Mesenchymal stem cell (in vitro differentiated cells and primary cell): ENCODE results near the gene ZBTB47.

Experiments used
- DNase-seq: peaks from one replicate; pipeline ENCODE4 v3.0.0-alpha.2; 2013
- H2AFZ ChIP-seq: one replicate; pipeline ENCODE4 v1.6.1; 2013; ENCODE audit warnings: low read depth, mild to moderate bottlenecking, control low read depth, inconsistent platforms, low read length, moderate library complexity
- H2AK5ac ChIP-seq: 2 replicates; pipeline ENCODE4 v1.6.1; 2013; ENCODE audit warnings: low read length, moderate library complexity, mild to moderate bottlenecking, inconsistent platforms; ENCODE audit not compliant: severe bottlenecking
- H2BK120ac ChIP-seq: one replicate; pipeline ENCODE4 v1.6.1; 2013; ENCODE audit warnings: low read depth, mild to moderate bottlenecking, inconsistent platforms, low read length, moderate library complexity
- H2BK12ac ChIP-seq, 2 experiments: one replicate each; pipeline ENCODE4 v1.6.1; 2013; ENCODE audit warnings: inconsistent platforms in 2 of 2, low read length in 2 of 2, mild to moderate bottlenecking in 2 of 2, moderate library complexity in 2 of 2, control low read depth in 1 of 2
- H2BK15ac ChIP-seq: one replicate; pipeline ENCODE4 v1.6.1; 2013; ENCODE audit warnings: mild to moderate bottlenecking, low read depth, inconsistent platforms; ENCODE audit not compliant: poor library complexity, severe bottlenecking
- H2BK5ac ChIP-seq: 2 replicates; pipeline ENCODE4 v1.6.1; 2013; ENCODE audit warnings: low read depth, mild to moderate bottlenecking, low read length, control low read depth, inconsistent platforms; ENCODE audit not compliant: poor library complexity, severe bottlenecking
- H3K14ac ChIP-seq, 2 experiments: one replicate each; pipeline ENCODE4 v1.6.1; 2013; ENCODE audit warnings: inconsistent platforms in 2 of 2, low read length in 2 of 2, control low read depth in 1 of 2, mild to moderate bottlenecking in 1 of 2, moderate library complexity in 1 of 2
- H3K18ac ChIP-seq, 2 experiments: one replicate each; pipeline ENCODE4 v1.6.1; 2013; ENCODE audit warnings: inconsistent platforms in 2 of 2, low read length in 2 of 2, control low read depth in 1 of 2, low read depth in 1 of 2, mild to moderate bottlenecking in 1 of 2
- H3K23ac ChIP-seq, 2 experiments: one replicate each; pipeline ENCODE4 v1.6.1; 2013; ENCODE audit warnings: inconsistent platforms in 2 of 2, low read length in 2 of 2, mild to moderate bottlenecking in 2 of 2, moderate library complexity in 2 of 2, control low read depth in 1 of 2
- H3K27ac ChIP-seq: 2 replicates; pipeline ENCODE4 v1.5.1; 2013; ENCODE audit warnings: mild to moderate bottlenecking, moderate library complexity, low read length, control low read depth, inconsistent platforms; ENCODE audit not compliant: poor library complexity, severe bottlenecking
- H3K27me3 ChIP-seq, 2 experiments: 2 replicates each; pipeline versions ENCODE4 v1.6.1 to v1.7.0; 2013; ENCODE audit warnings: low read length in 2 of 2, mild to moderate bottlenecking in 2 of 2, moderate library complexity in 2 of 2, control low read depth in 1 of 2, inconsistent platforms in 1 of 2; ENCODE audit not compliant: control insufficient read depth in 1 of 2, insufficient read depth in 1 of 2
- H3K36me3 ChIP-seq, 2 experiments: 2 replicates each; pipeline versions ENCODE4 v1.6.1 to v1.7.0; 2013; ENCODE audit warnings: low read length in 2 of 2, control low read depth in 1 of 2, inconsistent platforms in 1 of 2, low read depth in 1 of 2, mild to moderate bottlenecking in 1 of 2; ENCODE audit not compliant: insufficient read depth in 2 of 2, control insufficient read depth in 1 of 2
- H3K4ac ChIP-seq, 2 experiments: one replicate each; pipeline ENCODE4 v1.6.1; 2013; ENCODE audit warnings: inconsistent platforms in 2 of 2, low read length in 2 of 2, mild to moderate bottlenecking in 2 of 2, moderate library complexity in 2 of 2, control low read depth in 1 of 2, low read depth in 1 of 2
- H3K4me1 ChIP-seq: 2 replicates; pipeline ENCODE4 v1.6.1; 2013; ENCODE audit warnings: low read depth, low read length, control low read depth; ENCODE audit not compliant: control insufficient read depth, insufficient read depth
- H3K4me2 ChIP-seq: 2 replicates; pipeline ENCODE4 v1.6.1; 2013; ENCODE audit warnings: low read length, mild to moderate bottlenecking, inconsistent platforms; ENCODE audit not compliant: poor library complexity, severe bottlenecking
- H3K4me3 ChIP-seq, 2 experiments: 2 replicates each; pipeline versions ENCODE4 v1.5.1 to v1.7.0; 2013; ENCODE audit warnings: low read length in 2 of 2, mild to moderate bottlenecking in 2 of 2, control low read depth in 1 of 2, low read depth in 1 of 2; ENCODE audit not compliant: insufficient read depth in 1 of 2
- H3K79me1 ChIP-seq: replicated peaks from 2 replicates; pipeline ENCODE4 v1.6.1; 2013; ENCODE audit warnings: mild to moderate bottlenecking, control low read depth, low read length, inconsistent platforms; ENCODE audit not compliant: poor library complexity, severe bottlenecking
- H3K9ac ChIP-seq: 2 replicates; pipeline ENCODE4 v1.7.0; 2013; ENCODE audit warnings: mild to moderate bottlenecking, low read length, moderate library complexity
- H3K9me3 ChIP-seq: 2 replicates; pipeline ENCODE4 v1.7.0; 2013; ENCODE audit warnings: mild to moderate bottlenecking, low read length; ENCODE audit not compliant: control insufficient read depth
- H4K8ac ChIP-seq: one replicate; pipeline ENCODE4 v1.6.1; 2013; ENCODE audit warnings: inconsistent platforms, mild to moderate bottlenecking, low read length, moderate library complexity
- H4K91ac ChIP-seq: one replicate; pipeline ENCODE4 v1.6.1; 2013; ENCODE audit warnings: mild to moderate bottlenecking, low read length, inconsistent platforms
- WGBS: methylation state at CpG from one replicate; pipeline ENCODE4 v1.1.7; 2013; ENCODE audit warnings: mixed read lengths; 5-methylcytosine and 5-hydroxymethylcytosine counted together

Gene ZBTB47

DNA sequence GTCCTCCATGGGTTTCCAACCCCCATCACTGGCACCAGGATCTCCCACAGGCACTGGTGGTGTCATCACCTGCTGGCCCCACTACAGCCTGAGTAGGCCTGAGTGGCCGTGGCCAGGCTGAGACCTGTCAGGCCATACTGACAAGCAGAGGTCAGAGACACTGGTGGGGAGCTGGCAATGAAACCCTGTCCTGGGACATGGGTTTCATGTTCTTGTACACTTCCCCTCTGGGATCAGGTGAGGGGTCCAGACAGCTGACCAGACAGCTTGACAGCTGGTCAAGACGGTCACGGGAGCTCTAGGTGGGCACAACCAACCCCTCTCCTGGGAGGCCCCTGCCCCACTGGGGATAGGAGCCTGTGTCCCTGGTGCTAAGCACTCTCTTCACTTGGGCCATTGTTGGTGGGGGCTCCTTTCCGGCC is 13.1 kb downstream of the ZBTB47 start:
- H2AFZ ChIP-seq, result no peak overlapping the region
- no peak overlapping the region for H3K4me2 ChIP-seq
- peak overlapping the region in 1 of 2 experiments; percentile 64 for H3K14ac ChIP-seq
- H4K91ac ChIP-seq, result no peak overlapping the region
- H4K8ac ChIP-seq, result no peak overlapping the region
- H3K4ac ChIP-seq, result no peak overlapping the region
- no peak overlapping the region for H3K4me3 ChIP-seq
- H3K4me1 ChIP-seq, result peaks cover 5% of the 10 kb centered on the region
- H2BK5ac ChIP-seq, result no peak overlapping the region
- H3K9me3 ChIP-seq, result peaks cover 9% of the 10 kb centered on the region
- WGBS, result 92% methylated on average over 4 of the region's 4 CpGs
- H2BK15ac ChIP-seq, result no peak overlapping the region
- H2BK12ac ChIP-seq, result no peak overlapping the region
- H3K36me3 ChIP-seq, result peaks cover 6 to 36% of the 10 kb centered on the region in 2 experiments
- peaks cover 9 to 20% of the 10 kb centered on the region in 2 experiments for H3K27me3 ChIP-seq
- H3K23ac ChIP-seq, result no peak overlapping the region
- no peak for DNase-seq
- H2BK120ac ChIP-seq, result no peak overlapping the region
- no peak overlapping the region for H2AK5ac ChIP-seq
- H3K79me1 ChIP-seq, result no peaks in the 10 kb centered on the region
- no peak overlapping the region for H3K27ac ChIP-seq
- peak overlapping the region in 1 of 2 experiments; percentile 44 for H3K18ac ChIP-seq
- H3K9ac ChIP-seq, result no peak overlapping the region

DNA sequence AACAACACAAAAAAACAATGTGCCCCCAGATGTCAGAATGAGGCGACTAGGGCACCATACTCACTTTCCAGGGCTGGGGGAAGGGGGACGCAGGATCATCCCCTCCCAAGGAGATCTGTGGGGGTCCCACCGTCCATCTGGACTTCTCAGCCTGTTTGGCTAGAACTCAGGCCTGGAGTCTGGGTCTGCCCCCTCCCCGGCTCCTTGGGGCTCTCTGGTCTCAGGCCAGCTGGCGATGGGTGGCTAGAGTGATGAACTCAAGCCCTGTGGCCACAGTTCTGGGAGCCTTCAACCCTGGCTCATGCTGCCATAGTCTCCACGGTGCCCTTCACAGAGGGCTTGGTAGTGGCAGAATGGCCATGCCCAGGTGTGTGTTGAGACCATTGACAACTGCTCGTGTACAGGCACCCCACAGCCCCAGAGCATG is 13.6 kb downstream of the ZBTB47 start:
- no peak overlapping the region for H3K18ac ChIP-seq
- peaks cover 9% of the 10 kb centered on the region for H3K9me3 ChIP-seq
- H4K8ac ChIP-seq, result no peak overlapping the region
- H2BK12ac ChIP-seq, result no peak overlapping the region
- H3K23ac ChIP-seq, result no peak overlapping the region
- no peak overlapping the region for H2BK120ac ChIP-seq
- H3K4me3 ChIP-seq, result no peak overlapping the region
- H4K91ac ChIP-seq, result no peak overlapping the region
- no peak overlapping the region for H2AFZ ChIP-seq
- H3K9ac ChIP-seq, result no peak overlapping the region
- no peak overlapping the region for H2AK5ac ChIP-seq
- no peak overlapping the region for H3K4me2 ChIP-seq
- WGBS, result 80% methylated on average over 7 of the region's 7 CpGs
- no peak overlapping the region for H2BK15ac ChIP-seq
- no peaks in the 10 kb centered on the region for H3K79me1 ChIP-seq
- H3K14ac ChIP-seq, result peak overlapping the region in 1 of 2 experiments; percentile 37
- DNase-seq, result no peak
- no peak overlapping the region for H2BK5ac ChIP-seq
- peaks cover under 1 to 31% of the 10 kb centered on the region in 2 experiments for H3K36me3 ChIP-seq
- H3K27ac ChIP-seq, result no peak overlapping the region
- peaks cover 9 to 20% of the 10 kb centered on the region in 2 experiments for H3K27me3 ChIP-seq
- no peak overlapping the region for H3K4ac ChIP-seq
- peaks cover 5% of the 10 kb centered on the region for H3K4me1 ChIP-seq

DNA sequence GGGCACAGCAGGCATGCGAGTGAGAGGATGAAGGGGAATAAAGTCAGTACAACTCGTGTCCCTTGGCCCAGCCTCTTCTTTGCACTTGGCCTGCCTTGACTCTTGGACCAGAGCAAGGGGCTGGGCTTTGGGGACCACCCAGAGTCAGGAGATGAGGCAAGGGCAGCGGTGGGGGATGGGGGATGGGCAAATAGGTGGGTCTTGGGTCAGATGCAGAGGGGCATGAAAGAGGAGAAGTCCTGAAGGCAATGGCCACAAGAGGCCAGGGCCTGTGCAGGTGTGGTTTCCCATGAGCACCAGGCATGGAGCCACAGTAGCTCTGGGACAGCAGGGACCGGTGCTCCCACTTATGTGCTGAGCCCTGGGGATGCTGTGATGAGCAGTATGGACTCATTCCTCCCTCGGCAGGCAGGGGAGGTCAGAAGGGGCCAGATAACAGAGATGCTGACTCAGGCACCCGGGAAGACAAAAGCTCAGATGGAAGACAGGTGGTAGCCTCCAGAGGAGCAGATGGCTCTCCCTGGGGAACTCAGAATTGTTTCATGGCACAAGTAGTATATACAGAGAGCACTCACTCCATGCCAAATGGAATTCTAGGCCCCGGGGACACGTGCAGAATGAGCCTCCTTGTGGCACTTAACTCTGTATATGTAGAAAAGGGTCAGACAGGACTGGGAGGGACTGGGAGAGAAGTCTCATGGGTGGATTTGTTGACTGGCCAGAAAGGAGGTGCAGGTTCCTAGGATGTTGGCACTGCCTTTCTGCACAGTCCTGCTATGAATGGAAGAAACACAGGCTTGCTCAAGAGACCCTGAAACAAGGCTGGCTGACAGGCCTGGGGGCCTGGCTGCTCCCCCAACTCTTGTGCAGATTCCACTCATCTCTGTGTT is 14.3 kb downstream of the ZBTB47 start:
- DNase-seq, result no peak
- Histone ChIP-seq H3K18ac (no peak overlapping the region), H3K4me3 (no peak overlapping the region), H4K91ac (no peak overlapping the region), H3K4ac (no peak overlapping the region), H4K8ac (no peak overlapping the region), H2BK12ac (no peak overlapping the region), H2BK5ac (no peak overlapping the region), H3K27me3 (peaks cover 9 to 20% of the 10 kb centered on the region in 2 experiments), H3K14ac (peak overlapping the region in 1 of 2 experiments; percentile 37), H3K36me3 (peaks cover 0 to 24% of the 10 kb centered on the region in 2 experiments), H3K9ac (no peak overlapping the region), H3K4me2 (no peak overlapping the region), H3K4me1 (peaks cover 5% of the 10 kb centered on the region), H3K79me1 (no peaks in the 10 kb centered on the region), H2AFZ (no peak overlapping the region), H2BK120ac (no peak overlapping the region), H3K23ac (no peak overlapping the region), H2BK15ac (no peak overlapping the region), H2AK5ac (no peak overlapping the region), H3K9me3 (peaks cover 9% of the 10 kb centered on the region), H3K27ac (no peak overlapping the region)
- WGBS, result 71% methylated on average over 8 of the region's 8 CpGs

DNA sequence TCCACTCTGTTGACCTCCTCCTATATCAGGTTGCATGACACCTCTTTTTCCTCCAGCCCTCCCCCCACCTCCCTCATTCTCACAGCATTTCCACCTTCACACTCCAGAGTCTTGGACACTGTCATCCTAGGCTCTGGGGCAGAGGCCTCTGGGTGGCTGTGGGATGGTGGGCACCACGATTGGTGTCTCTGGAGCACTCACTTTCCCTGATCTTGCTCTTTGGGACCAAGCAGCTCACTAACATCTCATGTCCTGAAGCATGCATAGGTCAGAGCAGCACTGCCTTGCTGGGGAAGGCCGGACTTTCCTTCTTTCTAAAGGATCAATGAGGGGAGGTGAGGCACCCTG is 14.9 kb downstream of the ZBTB47 start:
- H3K36me3 ChIP-seq, result peaks cover 0 to 18% of the 10 kb centered on the region in 2 experiments
- no peak overlapping the region for H2BK5ac ChIP-seq
- 79% methylated on average over 2 of the region's 2 CpGs for WGBS
- peaks cover 9% of the 10 kb centered on the region for H3K9me3 ChIP-seq
- H3K9ac ChIP-seq, result no peak overlapping the region
- no peak overlapping the region for H2BK12ac ChIP-seq
- H3K79me1 ChIP-seq, result no peaks in the 10 kb centered on the region
- no peak overlapping the region for H3K4ac ChIP-seq
- no peak overlapping the region for H3K23ac ChIP-seq
- H2BK15ac ChIP-seq, result no peak overlapping the region
- no peak overlapping the region for H2AK5ac ChIP-seq
- H3K14ac ChIP-seq, result no peak overlapping the region
- H3K4me2 ChIP-seq, result no peak overlapping the region
- peaks cover 9 to 20% of the 10 kb centered on the region in 2 experiments for H3K27me3 ChIP-seq
- no peak overlapping the region for H2AFZ ChIP-seq
- H4K8ac ChIP-seq, result no peak overlapping the region
- DNase-seq, result no peak
- peaks cover 5% of the 10 kb centered on the region for H3K4me1 ChIP-seq
- no peak overlapping the region for H2BK120ac ChIP-seq
- no peak overlapping the region for H3K4me3 ChIP-seq
- no peak overlapping the region for H3K27ac ChIP-seq
- H3K18ac ChIP-seq, result no peak overlapping the region
- no peak overlapping the region for H4K91ac ChIP-seq
